ENCODE results near the gene DNAAF8. TPM values are rescaled to one million over a fixed set of nuclear protein-coding genes. Genes with fewer than 3 reads are reported as not detected.
A peak's percentile ranks its signal among the peaks of the same experiment; 100 is the strongest.

Gene DNAAF8
- total RNA-seq, 1 experiment from 2014 or later, result 1.2 TPM

DNA sequence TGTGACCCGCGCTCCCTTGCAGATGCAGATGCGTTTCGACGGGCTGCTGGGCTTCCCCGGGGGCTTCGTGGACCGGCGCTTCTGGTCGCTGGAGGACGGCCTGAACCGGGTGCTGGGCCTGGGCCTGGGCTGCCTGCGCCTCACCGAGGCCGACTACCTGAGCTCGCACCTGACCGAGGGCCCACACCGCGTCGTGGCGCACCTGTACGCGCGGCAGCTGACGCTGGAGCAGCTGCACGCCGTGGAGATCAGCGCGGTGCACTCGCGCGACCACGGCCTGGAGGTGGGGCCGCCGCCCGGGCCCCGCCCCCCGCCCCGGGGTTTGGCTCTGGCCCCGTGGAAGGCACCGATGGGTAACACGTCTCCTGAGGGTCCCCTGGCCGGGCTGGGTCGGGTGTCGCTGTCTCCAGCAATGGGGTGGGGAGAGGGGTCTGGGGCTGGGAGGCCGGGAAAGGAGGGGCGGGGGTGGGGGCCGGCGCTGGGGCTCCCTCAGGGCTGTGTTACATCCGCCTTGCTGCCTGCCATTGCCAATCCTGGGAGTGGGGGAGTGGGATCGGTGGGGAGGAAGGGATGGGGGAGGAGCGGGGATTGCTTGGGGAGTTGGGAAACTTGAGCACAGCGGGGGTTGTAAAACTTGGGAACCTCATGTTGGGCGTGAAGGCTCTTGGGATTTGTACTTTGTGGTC is 40.2 kb upstream of the DNAAF8 start:
- peaks cover 5% of the 10 kb centered on the region; the same call in 1 of the 2 replicates for H3K4me1 ChIP-seq (ENCODE audit: insufficient read depth, low read length)
- H3K9me3 ChIP-seq (ENCODE audit: low read length), result no peaks in the 10 kb centered on the region
- H3K4me2 ChIP-seq (ENCODE audit: low read length), result peak overlapping the region; percentile 83
- no peaks in the 10 kb centered on the region for H4K20me1 ChIP-seq (ENCODE audit: low read length)
- 0 out of 2 replicates have a peak, but pooled peaks cover 3% of the 10 kb centered on the region for H3K79me2 ChIP-seq (ENCODE audit: low read length)
- ATAC-seq (peak; percentile 42), DNase-seq (peak; percentile 21)
- H3K27ac ChIP-seq (ENCODE audit: low read length), result 0 out of 2 replicates have a peak overlapping the region, but pooled peaks have one; percentile 23
- H3K9me2 ChIP-seq (replicated peaks; ENCODE audit: low read length), result no peaks in the 10 kb centered on the region
- H3K36me3 ChIP-seq (ENCODE audit: low read depth, low read length), result no peaks in the 10 kb centered on the region; the same call in 1 of the 2 replicates
- TF ChIP-seq, protein P1, sequence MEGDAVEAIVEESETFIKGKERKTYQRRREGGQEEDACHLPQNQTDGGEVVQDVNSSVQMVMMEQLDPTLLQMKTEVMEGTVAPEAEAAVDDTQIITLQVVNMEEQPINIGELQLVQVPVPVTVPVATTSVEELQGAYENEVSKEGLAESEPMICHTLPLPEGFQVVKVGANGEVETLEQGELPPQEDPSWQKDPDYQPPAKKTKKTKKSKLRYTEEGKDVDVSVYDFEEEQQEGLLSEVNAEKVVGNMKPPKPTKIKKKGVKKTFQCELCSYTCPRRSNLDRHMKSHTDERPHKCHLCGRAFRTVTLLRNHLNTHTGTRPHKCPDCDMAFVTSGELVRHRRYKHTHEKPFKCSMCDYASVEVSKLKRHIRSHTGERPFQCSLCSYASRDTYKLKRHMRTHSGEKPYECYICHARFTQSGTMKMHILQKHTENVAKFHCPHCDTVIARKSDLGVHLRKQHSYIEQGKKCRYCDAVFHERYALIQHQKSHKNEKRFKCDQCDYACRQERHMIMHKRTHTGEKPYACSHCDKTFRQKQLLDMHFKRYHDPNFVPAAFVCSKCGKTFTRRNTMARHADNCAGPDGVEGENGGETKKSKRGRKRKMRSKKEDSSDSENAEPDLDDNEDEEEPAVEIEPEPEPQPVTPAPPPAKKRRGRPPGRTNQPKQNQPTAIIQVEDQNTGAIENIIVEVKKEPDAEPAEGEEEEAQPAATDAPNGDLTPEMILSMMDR (conservative IDR thresholded peaks at IDR 0.05; ENCODE audit: low read depth, low read length), result no peak
- no peak for TF ChIP-seq EZH2phosphoT487 (IDR thresholded peaks at IDR 0.05; ENCODE audit: borderline replicate concordance, low read length)
- no peak for TF ChIP-seq EZH2 (IDR thresholded peaks at IDR 0.05; ENCODE audit: low read length, unreplicated experiment)
- ChIA-PET POLR2A (ENCODE audit: unreplicated experiment) (no interaction called here), CTCF (no interaction called here)
- peak overlapping the region; percentile 86 for H3K4me3 ChIP-seq (ENCODE audit: low read length)
- H3K27me3 ChIP-seq (ENCODE audit: low read length), result no peaks in the 10 kb centered on the region
- intact Hi-C loops (cut with micrococcal nuclease), result no loop called here
- H2AFZ ChIP-seq (ENCODE audit: low read length), result peak overlapping the region; percentile 64; the same call in 1 of the 2 replicates
- H3K9ac ChIP-seq (ENCODE audit: low read length), result peak overlapping the region; percentile 83
- H3F3A ChIP-seq (ENCODE audit: low read length, unreplicated experiment), result no peaks in the 10 kb centered on the region
- no TSS peak for BruUV-seq (replicated peaks)

DNA sequence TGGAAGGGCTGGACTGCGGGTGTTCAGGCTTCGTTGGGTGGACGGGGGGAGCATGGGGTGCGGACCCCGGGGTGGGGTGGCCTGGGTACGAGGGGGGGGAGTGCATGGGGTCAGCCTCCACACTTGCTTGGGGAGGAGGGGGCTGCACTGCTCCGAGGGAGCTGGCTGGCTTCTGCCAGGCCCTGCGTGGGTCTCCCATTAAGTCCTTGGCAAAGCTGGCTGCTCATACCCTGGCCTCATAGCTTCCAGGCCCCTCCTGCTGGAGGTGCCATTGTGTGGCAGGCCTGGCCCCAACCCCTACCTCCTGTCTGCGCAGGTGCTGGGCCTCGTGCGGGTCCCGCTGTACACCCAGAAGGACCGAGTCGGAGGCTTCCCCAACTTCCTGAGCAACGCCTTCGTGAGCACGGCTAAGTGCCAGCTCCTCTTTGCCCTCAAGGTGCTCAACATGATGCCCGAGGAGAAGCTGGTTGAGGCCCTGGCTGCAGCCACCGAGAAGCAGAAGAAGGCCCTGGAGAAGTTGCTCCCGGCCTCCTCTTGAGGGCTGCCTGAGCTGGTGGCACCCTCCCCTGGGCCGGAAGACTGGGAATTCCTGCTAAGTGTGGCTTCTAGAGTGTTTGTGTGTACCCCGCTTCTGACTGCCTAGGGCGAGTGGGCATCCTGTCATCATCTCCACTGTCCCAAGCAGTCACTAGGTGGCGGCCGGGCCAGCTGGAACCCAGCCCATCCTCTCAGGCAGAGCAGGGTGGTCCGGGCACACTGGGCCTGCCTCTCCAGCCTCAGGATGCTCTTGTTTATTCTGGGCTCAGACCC is 39.5 kb upstream of the DNAAF8 start:
- intact Hi-C loops (cut with micrococcal nuclease), result no loop called here
- Histone ChIP-seq H3K9me3 (ENCODE audit: low read length) (no peaks in the 10 kb centered on the region), H3K36me3 (ENCODE audit: low read depth, low read length) (no peaks in the 10 kb centered on the region; the same call in 1 of the 2 replicates), H3K4me3 (ENCODE audit: low read length) (peak overlapping the region; percentile 86), H3K9me2 (replicated peaks; ENCODE audit: low read length) (no peaks in the 10 kb centered on the region), H3K9ac (ENCODE audit: low read length) (peak overlapping the region; percentile 83; the same call in 1 of the 2 replicates), H3F3A (ENCODE audit: low read length, unreplicated experiment) (no peaks in the 10 kb centered on the region), H3K79me2 (ENCODE audit: low read length) (0 out of 2 replicates have a peak, but pooled peaks cover 3% of the 10 kb centered on the region), H3K4me1 (ENCODE audit: insufficient read depth, low read length) (peaks cover 5% of the 10 kb centered on the region; the same call in 1 of the 2 replicates), H3K27ac (ENCODE audit: low read length) (no peak overlapping the region), H3K4me2 (ENCODE audit: low read length) (peak overlapping the region; percentile 83), H4K20me1 (ENCODE audit: low read length) (no peaks in the 10 kb centered on the region), H3K27me3 (ENCODE audit: low read length) (no peaks in the 10 kb centered on the region), H2AFZ (ENCODE audit: low read length) (no peak overlapping the region)
- TF ChIP-seq EZH2phosphoT487 (IDR thresholded peaks at IDR 0.05; ENCODE audit: borderline replicate concordance, low read length) (no peak), EZH2 (IDR thresholded peaks at IDR 0.05; ENCODE audit: low read length, unreplicated experiment) (no peak)
- TF ChIP-seq, protein P1 (conservative IDR thresholded peaks at IDR 0.05; ENCODE audit: low read depth, low read length), result no peak
- no peak for ATAC-seq
- CTCF ChIA-PET, result interaction anchor here (0.6 kb wide), 1 partner anchor 71 kb away, joined by 3 read pairs; no protein-coding TSS in a partner anchor
- DNase-seq, result no peak
- TSS peak; percentile 18 for BruUV-seq (replicated peaks)
- POLR2A ChIA-PET (ENCODE audit: unreplicated experiment), result interaction anchor here (0.9 kb wide), 1 partner anchor 15 kb away, joined by 5 read pairs; no protein-coding TSS in a partner anchor
